Endothelial cell of umbilical vein (primary cell): ENCODE results near the gene ATAD2B. TPM values are rescaled to one million over a fixed set of nuclear protein-coding genes. Genes with fewer than 3 reads are reported as not detected.

Source experiments
- BruUV-seq: library from RNA; stranded (reverse); fragments of 400-500 nt; replicated peaks from 2 replicates; lab custom pipeline; 2021; lab: Mats Ljungman, UMichigan
- CTCF ChIA-PET: fragments of 300-600, 350-600 bp; sonication (Branson Sonifier 250); formaldehyde crosslinking; loops from one replicate; lab custom pipeline; 2021; ENCODE audit warnings: antibody characterized with exemption, inconsistent platforms; lab: Charles Lee
- POLR2A ChIA-PET: fragments of 300-600, 350-600 bp; sonication (Branson Sonifier 250); formaldehyde crosslinking; loops from one replicate; lab custom pipeline; 2021; ENCODE audit warnings: antibody characterized with exemption, inconsistent platforms; lab: Charles Lee
- DNase-seq: peaks from one replicate; pipeline ENCODE4 v3.0.0-alpha.2; 2011; ENCODE audit warnings: low read depth, low spot score
- FAIRE-seq: peaks from 2 replicates; lab custom pipeline; 2011; peaks lifted over from hg19 to GRCh38; lab: Jason Lieb, UNC
- H2AFZ ChIP-seq: 2 replicates; pipeline ENCODE4 v1.6.0; 2012; ENCODE audit warnings: low read depth, low read length, control low read depth, inconsistent platforms
- H3K27ac ChIP-seq: 2 replicates; pipeline ENCODE4 v1.5.1; 2011; ENCODE audit warnings: low read depth, mild to moderate bottlenecking, control low read depth, low read length, moderate library complexity; ENCODE audit not compliant: insufficient read depth
- H3K27me3 ChIP-seq, 2 experiments: 2 replicates each; pipeline versions ENCODE4 v1.6.0 to v1.6.1; 2011; ENCODE audit warnings: low read length in 2 of 2, mixed read lengths in 1 of 2; ENCODE audit not compliant: control insufficient read depth in 2 of 2, insufficient read depth in 2 of 2
- H3K36me3 ChIP-seq, 2 experiments: 2 replicates in 1 of 2; 3 replicates in 1 of 2; pipeline ENCODE4 v1.5.1; 2011; ENCODE audit warnings: low read length in 2 of 2, mild to moderate bottlenecking in 1 of 2, moderate library complexity in 1 of 2; ENCODE audit not compliant: control insufficient read depth in 2 of 2, insufficient read depth in 2 of 2; ENCODE audit errors: extremely low read depth in 1 of 2
- H3K4me1 ChIP-seq: 3 replicates; pipeline ENCODE4 v1.5.1; 2011; ENCODE audit warnings: mild to moderate bottlenecking, low read length; ENCODE audit not compliant: control insufficient read depth, insufficient read depth; ENCODE audit errors: extremely low read depth
- H3K4me2 ChIP-seq: 2 replicates; pipeline ENCODE4 v1.6.1; 2011; ENCODE audit warnings: low read length, control low read depth, mixed read lengths; ENCODE audit not compliant: insufficient read depth
- H3K4me3 ChIP-seq, 3 experiments: fragments of 200-600 bp in 1 of 3; sonication (generic), shearing (Covaris generic) in 1 of 3; replicated peaks in 1 of 3; 2 replicates each; pipeline ENCODE4 v1.5.1; 2011 to 2016; ENCODE audit warnings: control low read depth in 3 of 3, low read length in 3 of 3, mild to moderate bottlenecking in 2 of 3, inconsistent platforms in 1 of 3, low read depth in 1 of 3, moderate library complexity in 1 of 3; ENCODE audit not compliant: insufficient read depth in 1 of 3
- H3K79me2 ChIP-seq: 2 replicates; pipeline ENCODE4 v1.6.0; 2012; ENCODE audit warnings: low read length, inconsistent platforms; ENCODE audit not compliant: control insufficient read depth, insufficient read depth
- H3K9ac ChIP-seq: replicated peaks from 2 replicates; pipeline ENCODE3; 2011; ENCODE audit warnings: low read length, control low read depth; ENCODE audit not compliant: insufficient read depth; ENCODE audit errors: extremely low read depth
- H3K9me1 ChIP-seq: replicated peaks from 3 replicates; pipeline ENCODE4 v1.6.0; 2011; ENCODE audit warnings: mild to moderate bottlenecking, low read length; ENCODE audit not compliant: control insufficient read depth, insufficient read depth; ENCODE audit errors: extremely low read depth
- H3K9me3 ChIP-seq: replicated peaks from 2 replicates; pipeline ENCODE4 v1.5.1; 2012; ENCODE audit warnings: low read length, inconsistent platforms; ENCODE audit not compliant: control insufficient read depth, insufficient read depth
- H4K20me1 ChIP-seq: replicated peaks from 2 replicates; pipeline ENCODE3; 2011; ENCODE audit warnings: mild to moderate bottlenecking, low read length; ENCODE audit not compliant: control insufficient read depth, insufficient read depth; ENCODE audit errors: extremely low read depth
- EZH2 ChIP-seq: IDR thresholded peaks from 2 replicates; pipeline ENCODE4 v1.6.1; 2012; ENCODE audit warnings: borderline replicate concordance, low read depth, mild to moderate bottlenecking, moderate library complexity, low read length, inconsistent platforms; ENCODE audit not compliant: severe bottlenecking
- FOS ChIP-seq: IDR thresholded peaks from 2 replicates; pipeline ENCODE4 v1.6.1; 2011; ENCODE audit warnings: mild to moderate bottlenecking, low read length, moderate library complexity, borderline replicate concordance; ENCODE audit not compliant: insufficient read depth
- GATA2 ChIP-seq: IDR thresholded peaks from 2 replicates; pipeline ENCODE4 v1.7.0; 2011; ENCODE audit warnings: low read depth, mild to moderate bottlenecking, moderate library complexity, mixed read lengths, low read length; ENCODE audit not compliant: insufficient read length, insufficient read depth
- JUN ChIP-seq: IDR thresholded peaks from 2 replicates; pipeline ENCODE4 v1.6.1; 2011; ENCODE audit warnings: borderline replicate concordance, low read depth; ENCODE audit not compliant: insufficient read length, insufficient read depth
- MAX ChIP-seq: IDR thresholded peaks from 2 replicates; pipeline ENCODE4 v1.6.1; 2011; ENCODE audit not compliant: insufficient read depth, insufficient read length
- MYC ChIP-seq: IDR thresholded peaks from one replicate; pipeline ENCODE4 v1.6.1; 2011; ENCODE audit warnings: mild to moderate bottlenecking, low read depth, low read length
- POLR2A ChIP-seq: IDR thresholded peaks from 2 replicates; pipeline ENCODE4 v1.6.1; 2012; ENCODE audit warnings: low read depth, mild to moderate bottlenecking, control low read depth, low read length
- POLR2AphosphoS5 ChIP-seq: IDR thresholded peaks from 2 replicates; pipeline ENCODE4 v1.6.1; 2012; ENCODE audit warnings: low read depth, mild to moderate bottlenecking, control low read depth, low read length, moderate library complexity; ENCODE audit not compliant: insufficient read depth
- dilution Hi-C: fragments of 300-500 bp; cut with MboI; formaldehyde crosslinking; loops from one replicate; pipeline ENCODE4 v1.15.0; 2019; ENCODE audit warnings: low sequenced_read_pairs; ENCODE audit not compliant: extremely low pct_ligation_motif_present
- intact Hi-C: fragments of 100-400 bp; cut with micrococcal nuclease; formaldehyde crosslinking; loops from one replicate; pipeline ENCODE4 v1.10.0; 2022
- polyA plus RNA-seq, 4 experiments: library from polyadenylated mRNA; depleted of rRNA in 3 of 4; stranded (reverse) in 3 of 4; unstranded in 1 of 4; fragments of >200 nt; gene quantifications; 2 replicates each; pipeline versions ENCODE4 v1.2.1 to v1.2.3, GENCODE V29; 2011 to 2012; ENCODE audit warnings: missing spikeins in 1 of 4
- total RNA-seq: library from RNA; stranded (reverse); gene quantifications from 2 replicates; pipeline ENCODE4 v1.2.3, GENCODE V29; 2021
- TF ChIP-seq, protein P1 (sequence below), 2 donors: IDR thresholded peaks; 1 replicate in 1 of 2; 2 replicates in 1 of 2; pipeline ENCODE4 v1.5.1; 2011; ENCODE audit warnings: low read length in 2 of 2, mild to moderate bottlenecking in 2 of 2, moderate library complexity in 2 of 2, control low read depth in 1 of 2, inconsistent platforms in 1 of 2, low read depth in 1 of 2; ENCODE audit not compliant: insufficient read depth in 1 of 2; ENCODE audit errors: extremely low read depth in 1 of 2

Gene ATAD2B
- total and polyA plus RNA-seq, 2 donors (not counting 3 experiments of a cell fraction or from before 2014, with no cell fraction given): 2.5 to 19.1 TPM

GRCh38 chr2:23788100-23788499 is 138.8 kb downstream of the ATAD2B start:
- Histone ChIP-seq H4K20me1 (no peaks in the 10 kb centered on the region), H3K9me1 (no peaks in the 10 kb centered on the region), H3K4me1 (peaks cover 9% of the 10 kb centered on the region), H3K4me2 (no peak overlapping the region), H3K27me3 (no peaks in the 10 kb centered on the region), H3K27ac (no peak overlapping the region), H3K4me3 (no peak overlapping the region), H3K9me3 (no peaks in the 10 kb centered on the region), H3K36me3 (no peaks in the 10 kb centered on the region), H3K9ac (no peak overlapping the region), H3K79me2 (no peaks in the 10 kb centered on the region), H2AFZ (no peak overlapping the region)
- POLR2A ChIA-PET: no interaction called here
- no peak for DNase-seq
- dilution Hi-C loops (no loop called here), intact Hi-C loops (no loop called here)
- TF ChIP-seq JUN (no peak), GATA2 (no peak), POLR2A (no peak), MAX (no peak), MYC (no peak), POLR2AphosphoS5 (no peak), EZH2 (no peak), FOS (no peak)
- TF ChIP-seq, protein P1, sequence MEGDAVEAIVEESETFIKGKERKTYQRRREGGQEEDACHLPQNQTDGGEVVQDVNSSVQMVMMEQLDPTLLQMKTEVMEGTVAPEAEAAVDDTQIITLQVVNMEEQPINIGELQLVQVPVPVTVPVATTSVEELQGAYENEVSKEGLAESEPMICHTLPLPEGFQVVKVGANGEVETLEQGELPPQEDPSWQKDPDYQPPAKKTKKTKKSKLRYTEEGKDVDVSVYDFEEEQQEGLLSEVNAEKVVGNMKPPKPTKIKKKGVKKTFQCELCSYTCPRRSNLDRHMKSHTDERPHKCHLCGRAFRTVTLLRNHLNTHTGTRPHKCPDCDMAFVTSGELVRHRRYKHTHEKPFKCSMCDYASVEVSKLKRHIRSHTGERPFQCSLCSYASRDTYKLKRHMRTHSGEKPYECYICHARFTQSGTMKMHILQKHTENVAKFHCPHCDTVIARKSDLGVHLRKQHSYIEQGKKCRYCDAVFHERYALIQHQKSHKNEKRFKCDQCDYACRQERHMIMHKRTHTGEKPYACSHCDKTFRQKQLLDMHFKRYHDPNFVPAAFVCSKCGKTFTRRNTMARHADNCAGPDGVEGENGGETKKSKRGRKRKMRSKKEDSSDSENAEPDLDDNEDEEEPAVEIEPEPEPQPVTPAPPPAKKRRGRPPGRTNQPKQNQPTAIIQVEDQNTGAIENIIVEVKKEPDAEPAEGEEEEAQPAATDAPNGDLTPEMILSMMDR (IDR thresholded peaks at IDR 0.05; ENCODE audit: extremely low read depth in 1 of 2, insufficient read depth in 1 of 2, low read depth in 1 of 2, low read length in 2 of 2): no peak
- peak; percentile 26 for FAIRE-seq
- no TSS peak for BruUV-seq
- CTCF ChIA-PET: no interaction called here
